Ishikawa (cell line): ENCODE measurements around the gene PDE7B.

Experiments
- EP300 ChIP-seq: IDR thresholded peaks from 2 replicates; pipeline ENCODE4 v1.6.1; 2012; ENCODE audit warnings: borderline replicate concordance
- FOXM1 ChIP-seq: IDR thresholded peaks from 2 replicates; pipeline ENCODE4 v1.6.1; 2012; ENCODE audit warnings: low read depth, borderline replicate concordance
- TAF1 ChIP-seq: IDR thresholded peaks from 2 replicates; pipeline ENCODE4 v1.6.1; 2012; ENCODE audit warnings: low read depth, mild to moderate bottlenecking
- YY1 ChIP-seq: IDR thresholded peaks from 2 replicates; pipeline ENCODE4 v1.6.1; 2012; ENCODE audit warnings: low read depth
- TF ChIP-seq, protein P1 (sequence below): IDR thresholded peaks from 2 replicates; pipeline ENCODE4 v1.6.1; 2012

GRCh38 chr6:136178749-136179148 lies 327.2 kb downstream of the PDE7B start:
- no peak for TF ChIP-seq FOXM1
- TF ChIP-seq YY1 = no peak
- no peak for TF ChIP-seq EP300
- TF ChIP-seq TAF1 = no peak
- TF ChIP-seq, protein P1, sequence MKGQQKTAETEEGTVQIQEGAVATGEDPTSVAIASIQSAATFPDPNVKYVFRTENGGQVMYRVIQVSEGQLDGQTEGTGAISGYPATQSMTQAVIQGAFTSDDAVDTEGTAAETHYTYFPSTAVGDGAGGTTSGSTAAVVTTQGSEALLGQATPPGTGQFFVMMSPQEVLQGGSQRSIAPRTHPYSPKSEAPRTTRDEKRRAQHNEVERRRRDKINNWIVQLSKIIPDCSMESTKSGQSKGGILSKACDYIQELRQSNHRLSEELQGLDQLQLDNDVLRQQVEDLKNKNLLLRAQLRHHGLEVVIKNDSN = no peak
